Neutrophil (primary cell): Measurements from ENCODE around the gene PPP1R9A.

Experiments
- H3K27ac ChIP-seq: fragments of 200-600 bp; sonication (generic); 2 replicates; pipeline ENCODE4 v1.5.1; 2016; ENCODE audit warnings: mild to moderate bottlenecking, moderate library complexity
- H3K27me3 ChIP-seq: fragments of 200-600 bp; sonication (generic); 2 replicates; pipeline ENCODE4 v1.6.0; 2016; ENCODE audit warnings: mild to moderate bottlenecking
- H3K36me3 ChIP-seq: fragments of 200-600 bp; sonication (generic); 2 replicates; pipeline ENCODE4 v1.5.1; 2017
- H3K4me1 ChIP-seq, 2 experiments: fragments of 200-600 bp in 1 of 2; sonication (generic) in 1 of 2; 1 replicate in 1 of 2; 2 replicates in 1 of 2; pipeline versions ENCODE4 v1.5.1 to v1.6.1; 2013 to 2016; ENCODE audit warnings: low read depth in 1 of 2, low read length in 1 of 2, mild to moderate bottlenecking in 1 of 2, moderate library complexity in 1 of 2; ENCODE audit not compliant: control insufficient read depth in 1 of 2, insufficient read depth in 1 of 2
- H3K4me3 ChIP-seq, 2 experiments: fragments of 200-600 bp in 1 of 2; sonication (generic) in 1 of 2; 1 replicate in 1 of 2; 2 replicates in 1 of 2; pipeline ENCODE4 v1.5.1; 2013 to 2016; ENCODE audit warnings: low read depth in 1 of 2, low read length in 1 of 2, mild to moderate bottlenecking in 1 of 2, moderate library complexity in 1 of 2
- H3K9me3 ChIP-seq: fragments of 200-600 bp; sonication (generic); 2 replicates; pipeline ENCODE4 v1.5.1; 2016
- CTCF ChIP-seq: fragments of 200-600 bp; sonication (generic); IDR thresholded peaks from 2 replicates; pipeline ENCODE4 v1.5.1; 2016; ENCODE audit warnings: antibody characterized with exemption

PPP1R9A gene

GRCh38 chr7:95342642-95343307, 435.4 kb downstream of the PPP1R9A start:
- TF ChIP-seq CTCF, result no peak
- Histone ChIP-seq H3K4me3 (no peak overlapping the region), H3K36me3 (no peaks in the 10 kb centered on the region)

More at GRCh38 chr7:95342642-95343307, 435.4 kb downstream of the PPP1R9A start:
- H3K4me1 ChIP-seq, result no peaks in the 10 kb centered on the region
- H3K27me3 ChIP-seq, result no peaks in the 10 kb centered on the region
- H3K27ac ChIP-seq, result no peak overlapping the region
- no peaks in the 10 kb centered on the region for H3K9me3 ChIP-seq
